Measurements from ENCODE around the gene DHX36.

Gene DHX36

DNA sequence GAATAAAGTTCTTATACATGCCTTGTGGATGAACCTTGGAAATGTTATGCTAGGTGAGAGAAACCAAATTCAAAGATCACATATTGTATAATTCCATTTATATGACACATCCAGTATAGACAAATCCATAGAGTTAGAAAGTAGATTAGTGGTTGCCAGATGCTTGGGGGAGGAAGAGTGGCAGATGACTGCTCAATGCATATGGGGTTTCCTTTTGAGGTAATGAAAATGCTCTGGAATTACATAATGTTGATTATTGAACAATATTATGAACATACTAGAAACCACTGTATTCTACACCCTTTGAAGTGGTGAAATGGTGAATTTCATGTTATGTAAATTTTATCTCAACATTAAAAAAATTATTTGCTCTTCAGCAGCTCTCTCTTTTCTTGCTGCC lies 100.8 kb downstream of the DHX36 start:
- no peak for DNase-seq (ENCODE audit: low spot score)
